GM12801 (cell line): ENCODE measurements around the gene ARRB1.

ENCODE experiments used
- TF ChIP-seq, protein P1 (sequence below): IDR thresholded peaks from one replicate; pipeline ENCODE4 v1.5.1; 2011; ENCODE audit warnings: control low read depth; ENCODE audit not compliant: insufficient read length; ENCODE audit errors: extremely low read depth

Gene ARRB1

DNA sequence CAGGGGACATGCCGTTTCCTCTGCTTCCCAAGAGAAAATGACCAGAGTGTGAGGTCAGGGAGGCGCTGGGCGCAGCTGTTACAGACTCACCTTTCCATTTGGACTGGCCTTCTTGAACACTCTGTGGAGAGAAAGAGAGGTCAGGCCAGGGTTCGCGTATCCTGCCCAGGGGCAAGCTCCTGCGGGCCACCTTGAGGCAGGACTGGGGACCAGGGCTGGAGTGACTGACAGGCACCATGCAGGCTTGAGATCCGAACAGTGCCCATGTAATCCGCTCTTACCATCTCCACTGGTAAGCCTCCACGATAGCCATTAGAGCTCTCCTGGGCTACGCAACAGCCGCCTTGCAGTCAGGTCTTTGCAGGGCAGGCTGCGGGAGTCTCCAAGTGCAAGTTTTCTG, 61.5 kb downstream of the ARRB1 start:
- TF ChIP-seq, protein P1, sequence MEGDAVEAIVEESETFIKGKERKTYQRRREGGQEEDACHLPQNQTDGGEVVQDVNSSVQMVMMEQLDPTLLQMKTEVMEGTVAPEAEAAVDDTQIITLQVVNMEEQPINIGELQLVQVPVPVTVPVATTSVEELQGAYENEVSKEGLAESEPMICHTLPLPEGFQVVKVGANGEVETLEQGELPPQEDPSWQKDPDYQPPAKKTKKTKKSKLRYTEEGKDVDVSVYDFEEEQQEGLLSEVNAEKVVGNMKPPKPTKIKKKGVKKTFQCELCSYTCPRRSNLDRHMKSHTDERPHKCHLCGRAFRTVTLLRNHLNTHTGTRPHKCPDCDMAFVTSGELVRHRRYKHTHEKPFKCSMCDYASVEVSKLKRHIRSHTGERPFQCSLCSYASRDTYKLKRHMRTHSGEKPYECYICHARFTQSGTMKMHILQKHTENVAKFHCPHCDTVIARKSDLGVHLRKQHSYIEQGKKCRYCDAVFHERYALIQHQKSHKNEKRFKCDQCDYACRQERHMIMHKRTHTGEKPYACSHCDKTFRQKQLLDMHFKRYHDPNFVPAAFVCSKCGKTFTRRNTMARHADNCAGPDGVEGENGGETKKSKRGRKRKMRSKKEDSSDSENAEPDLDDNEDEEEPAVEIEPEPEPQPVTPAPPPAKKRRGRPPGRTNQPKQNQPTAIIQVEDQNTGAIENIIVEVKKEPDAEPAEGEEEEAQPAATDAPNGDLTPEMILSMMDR, result no peak

DNA sequence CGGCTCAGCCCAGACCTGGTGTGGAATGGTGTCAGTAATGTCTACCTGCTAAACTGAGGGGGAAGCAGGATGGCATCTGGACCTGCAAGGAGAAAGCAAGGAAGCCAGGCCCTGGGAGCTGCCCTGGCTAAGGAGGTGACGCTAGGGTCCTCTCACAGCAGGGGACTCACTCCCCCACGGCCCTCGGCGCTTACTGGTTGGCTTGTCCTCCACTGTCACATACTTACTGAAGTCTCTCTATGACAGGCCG, 62.0 kb downstream of the ARRB1 start:
- TF ChIP-seq, protein P1, result no peak

DNA sequence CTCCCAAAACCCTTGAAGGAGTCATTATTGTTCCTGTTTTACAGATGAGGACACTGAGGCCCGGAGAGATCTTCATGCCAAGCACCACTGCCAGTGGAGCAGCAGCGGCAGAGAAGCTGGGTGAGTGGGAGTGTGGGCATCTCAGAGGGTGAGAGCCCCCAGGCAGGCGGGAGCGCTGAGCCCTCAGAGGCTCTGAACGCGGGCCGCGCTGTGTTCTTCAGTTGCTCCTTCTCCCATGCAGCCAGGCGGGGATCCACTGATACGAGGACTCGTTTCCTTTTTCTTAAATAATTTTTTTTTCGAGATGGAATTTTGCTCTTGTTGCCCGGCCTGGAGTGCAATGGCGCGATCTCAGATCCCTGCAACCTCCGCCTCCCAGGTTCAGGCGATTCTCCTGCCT, 63.9 kb downstream of the ARRB1 start:
- TF ChIP-seq, protein P1, result no peak

DNA sequence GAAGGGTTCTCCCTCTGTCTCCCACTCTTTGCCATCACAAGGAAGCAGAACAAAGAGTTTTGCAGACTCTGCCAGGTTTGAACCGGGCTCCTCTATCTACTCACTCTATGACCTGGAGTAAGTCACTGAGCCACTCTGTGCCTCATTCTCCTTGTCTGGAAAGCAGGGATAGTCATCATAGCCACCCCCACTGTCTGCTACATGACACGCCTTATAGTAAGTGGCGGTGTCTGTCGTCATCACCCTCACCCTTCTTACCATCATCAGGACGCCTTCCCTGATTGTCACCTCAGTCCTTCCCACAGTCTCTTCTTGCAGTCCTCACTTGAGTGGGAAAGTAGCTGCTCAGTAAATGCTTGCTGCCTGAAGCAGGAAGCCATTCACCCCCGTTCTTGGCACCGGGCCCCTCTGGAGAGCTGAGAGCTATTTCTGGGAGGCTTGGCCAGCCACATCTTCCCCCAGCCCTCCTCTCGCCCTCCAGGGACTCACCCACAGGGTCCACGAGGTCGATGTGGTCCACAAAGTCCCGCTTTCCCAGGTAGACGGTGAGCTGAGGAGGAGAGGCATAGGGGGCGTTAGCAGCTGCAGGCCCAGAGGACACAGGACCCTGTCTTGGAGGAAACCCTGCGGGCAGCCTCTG, 64.5 kb downstream of the ARRB1 start:
- TF ChIP-seq, protein P1, result no peak

DNA sequence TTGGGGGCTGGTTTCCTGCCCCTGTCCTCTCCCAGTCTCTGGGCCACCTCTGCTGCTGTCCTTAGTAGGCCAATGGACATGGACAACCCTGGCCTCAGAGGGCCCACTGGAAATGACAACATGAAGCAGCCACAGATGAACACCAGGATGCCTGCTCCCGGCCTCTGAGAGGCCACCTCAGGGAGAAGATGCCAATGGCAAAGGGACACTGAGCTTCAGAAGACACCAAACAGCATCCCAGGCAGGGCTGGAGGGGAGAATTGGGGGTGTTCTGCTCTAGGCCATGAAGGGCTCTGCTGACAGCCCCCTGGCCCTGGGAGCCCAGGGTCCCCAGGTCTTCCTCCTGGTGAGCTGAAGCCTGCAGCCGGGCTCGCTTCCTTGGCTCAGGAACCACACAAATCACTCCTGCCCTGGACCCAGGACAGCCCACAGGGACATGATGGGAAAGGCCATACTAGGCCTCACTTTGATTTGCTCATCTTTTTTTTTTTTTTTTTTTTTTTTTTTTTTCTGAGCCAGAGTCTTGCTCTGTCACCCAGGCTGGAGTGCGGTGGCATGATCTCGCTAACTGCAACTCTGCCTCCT, 65.6 kb downstream of the ARRB1 start:
- TF ChIP-seq, protein P1, result no peak

DNA sequence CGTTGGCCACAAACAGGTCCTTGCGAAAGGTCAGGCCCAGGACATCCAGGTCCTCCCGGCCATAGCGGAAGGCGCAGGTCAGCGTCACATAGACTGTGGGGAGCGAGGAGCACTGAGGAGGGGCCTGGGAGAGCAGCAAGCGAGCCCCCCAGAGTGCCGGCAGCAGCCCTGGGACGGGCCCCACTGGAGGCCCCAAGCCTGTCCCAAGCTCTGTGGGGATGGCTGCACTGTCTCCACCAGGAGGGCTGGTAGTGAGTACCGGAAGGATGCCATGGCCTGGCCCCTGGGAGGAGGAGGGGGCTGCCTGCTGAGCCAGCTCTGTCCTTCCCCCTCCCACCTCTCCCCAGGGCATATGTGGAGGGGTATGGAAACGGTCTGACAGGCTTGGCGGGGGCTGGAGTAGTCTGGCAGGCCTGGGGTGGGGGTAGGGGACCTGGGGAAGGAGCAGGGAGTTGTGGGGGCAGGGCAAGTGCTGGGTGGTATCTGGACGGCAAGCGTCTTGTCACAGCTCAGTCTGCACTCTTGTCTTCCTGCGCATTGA, 68.0 kb downstream of the ARRB1 start:
- TF ChIP-seq, protein P1, result no peak

DNA sequence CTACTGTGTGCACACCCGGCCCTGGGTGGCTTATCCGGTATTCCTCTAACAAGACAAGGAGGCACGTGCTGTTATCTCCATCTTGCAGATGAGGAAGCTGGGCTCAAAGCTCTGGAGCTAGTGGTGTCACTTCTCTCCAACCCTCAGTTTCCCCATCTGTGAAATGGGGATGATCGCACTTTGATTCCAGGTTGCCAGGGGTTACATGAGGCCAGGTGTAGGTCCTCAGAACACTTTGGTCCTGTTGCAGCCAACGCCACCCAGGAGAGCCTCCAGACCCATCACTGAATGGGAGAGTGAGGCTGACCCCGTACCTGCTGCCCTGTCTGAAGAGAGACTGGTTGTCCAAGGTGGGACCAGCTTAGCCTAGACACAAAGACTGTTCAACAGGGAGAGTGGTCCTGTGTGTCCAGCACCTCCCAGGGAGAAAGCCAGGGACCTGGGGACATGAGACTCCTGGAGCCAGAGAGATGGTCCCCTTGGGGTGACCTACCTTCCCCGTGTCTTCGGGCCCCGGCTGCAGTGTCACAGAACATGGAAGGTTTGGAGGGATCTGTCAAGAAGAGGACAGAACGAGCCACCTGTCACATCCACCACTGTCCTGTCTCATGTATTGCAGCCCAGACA, 69.9 kb downstream of the ARRB1 start:
- TF ChIP-seq, protein P1, result no peak
